ENCODE results near the gene PRSS8.
"Not testable (repeated sequence)": the region's sequence is repeated elsewhere in the genome, so short reads cannot be mapped to it uniquely, and the experiment has no call there.

Gene PRSS8

DNA sequence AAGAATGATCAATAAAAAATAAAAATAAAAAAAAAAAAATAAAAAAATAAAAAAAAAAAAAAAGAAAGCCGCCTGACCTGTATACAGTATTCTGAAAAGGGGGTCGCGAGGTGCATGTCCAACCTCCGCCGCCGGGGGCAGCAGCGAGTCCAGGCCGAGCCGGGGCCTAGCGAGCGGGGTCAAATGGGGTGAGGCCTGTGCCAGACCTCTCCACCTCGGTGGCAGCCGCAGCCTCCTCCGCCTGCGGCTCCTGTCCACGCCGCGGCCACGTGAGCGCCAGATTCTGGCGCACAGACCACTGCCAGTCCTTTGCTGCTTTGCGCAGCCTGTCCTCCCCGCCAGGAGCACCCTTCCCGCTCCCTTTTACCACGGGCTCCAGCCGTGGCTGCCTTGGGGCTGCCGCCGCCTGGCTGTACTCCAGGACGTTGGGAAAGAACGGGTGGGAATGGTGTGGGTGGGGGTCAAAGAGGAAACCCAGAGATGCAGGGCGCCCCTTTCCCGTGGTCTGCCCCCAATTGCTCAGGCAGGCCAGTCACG lies 29.8 kb downstream of the PRSS8 start:
- peak; percentile 79 for DNase-seq

DNA sequence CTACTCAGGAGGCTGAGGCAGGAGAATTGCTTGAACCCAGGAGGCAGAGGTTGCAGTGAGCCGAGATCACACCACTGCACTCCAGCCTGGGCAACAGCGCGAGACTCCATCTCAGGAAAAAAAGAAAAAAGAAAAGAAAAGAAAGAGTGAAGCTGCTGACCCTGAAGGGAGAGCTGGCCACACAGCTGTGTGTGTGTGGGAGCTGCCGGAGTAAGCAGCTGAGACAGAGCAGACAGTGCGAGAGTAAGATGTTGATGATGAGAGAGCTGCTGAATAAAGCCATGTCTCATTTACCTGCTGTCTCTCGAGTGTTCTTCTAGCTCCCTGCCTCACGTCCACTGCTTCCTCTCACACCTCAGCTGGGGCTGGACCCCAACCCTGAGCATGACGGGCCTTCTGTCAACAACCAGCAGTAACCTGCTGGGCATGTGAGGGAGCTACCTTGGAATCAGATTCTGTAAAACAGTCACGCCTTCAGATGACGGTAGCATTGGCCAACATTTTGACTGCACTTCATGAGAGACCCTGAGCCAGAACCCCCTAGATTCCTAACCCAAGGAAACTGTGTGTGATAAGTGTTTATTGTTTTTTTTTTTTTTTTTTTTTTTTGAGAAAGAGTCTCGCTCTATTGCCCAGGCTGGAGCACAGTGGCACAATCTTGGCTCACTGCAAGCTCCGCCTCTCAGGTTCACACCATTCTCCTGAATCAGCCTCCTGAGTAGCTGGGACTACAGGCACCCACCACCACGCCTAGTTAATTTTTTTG lies 34.5 kb downstream of the PRSS8 start:
- not testable (repeated sequence) for DNase-seq

DNA sequence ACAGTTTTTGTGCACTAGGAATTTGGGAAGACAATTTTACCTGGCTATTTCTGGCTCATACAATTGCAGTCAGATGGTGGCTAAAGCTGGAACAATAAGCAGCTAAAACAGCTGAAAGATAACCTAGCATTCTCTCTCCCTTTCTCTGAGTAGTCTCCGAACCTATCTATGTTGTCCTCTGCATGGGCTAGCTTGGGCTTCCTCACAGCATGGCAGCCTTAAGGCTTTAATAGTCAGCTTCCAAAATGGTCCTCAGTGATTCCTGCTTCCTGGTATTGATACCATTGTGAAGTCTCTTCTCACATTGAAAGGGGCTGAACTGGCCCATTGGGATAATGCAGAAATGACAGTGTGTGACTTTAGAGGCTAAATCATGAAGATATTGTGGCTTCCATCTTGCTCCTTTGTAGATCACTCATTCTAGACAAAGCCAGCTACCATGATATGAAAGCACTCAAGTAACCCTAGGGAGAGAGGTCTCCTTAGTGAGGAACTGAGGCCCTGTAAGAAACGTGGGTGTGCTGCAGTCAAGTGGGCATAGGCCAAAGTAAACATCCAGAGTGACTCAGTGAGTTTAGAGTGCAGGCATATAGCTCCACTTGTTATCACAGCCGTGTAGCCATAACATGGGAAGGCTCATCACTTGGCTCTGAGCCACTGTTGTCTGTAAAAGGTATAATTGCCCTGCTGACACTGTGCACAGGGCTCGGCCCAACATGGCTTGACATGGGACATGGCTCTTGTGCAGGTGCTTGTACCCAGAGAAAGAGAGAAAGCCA lies 35.5 kb downstream of the PRSS8 start:
- DNase-seq, result no peak

DNA sequence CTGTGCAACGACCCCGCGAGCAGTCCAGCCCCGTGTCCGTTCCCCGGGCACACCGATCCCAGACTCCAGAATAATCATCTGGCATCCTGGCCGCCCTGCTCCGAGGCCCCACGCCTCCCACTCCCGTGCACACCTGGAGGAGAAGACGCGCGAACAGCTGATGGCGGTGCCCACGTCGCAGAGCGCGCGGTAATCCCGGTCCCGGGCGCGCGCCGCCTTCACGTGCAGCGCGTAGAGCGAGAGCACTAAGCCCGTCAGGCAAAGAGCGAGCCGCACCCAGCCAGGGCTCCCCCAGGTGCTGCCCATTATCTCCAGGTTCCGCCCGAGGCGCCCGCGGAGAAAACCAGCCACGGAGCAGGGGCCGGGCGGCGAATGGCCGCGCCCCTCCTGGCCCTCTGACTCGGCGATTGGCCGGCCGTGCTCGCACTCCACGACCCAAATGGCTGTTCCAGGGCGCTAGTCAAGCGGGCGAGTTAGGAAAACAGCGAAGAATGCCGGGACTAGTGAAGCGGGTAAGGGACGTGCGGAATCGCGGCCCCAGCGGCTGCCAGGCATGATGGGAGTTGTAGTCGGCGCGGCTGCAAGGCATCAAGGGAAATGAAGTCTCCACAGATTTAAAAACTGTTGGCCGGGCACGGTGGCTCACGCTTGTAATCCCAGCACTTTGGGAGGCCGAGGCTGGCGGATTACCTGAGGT lies 41.0 kb downstream of the PRSS8 start, which contains the start of gene VKORC1:
TSS of gene VKORC1 (minus strand) at position 374 of the 697 bp plus-strand sequence. CDS start at position 306, 68 bp downstream.
- DNase-seq, result peak; percentile 95

DNA sequence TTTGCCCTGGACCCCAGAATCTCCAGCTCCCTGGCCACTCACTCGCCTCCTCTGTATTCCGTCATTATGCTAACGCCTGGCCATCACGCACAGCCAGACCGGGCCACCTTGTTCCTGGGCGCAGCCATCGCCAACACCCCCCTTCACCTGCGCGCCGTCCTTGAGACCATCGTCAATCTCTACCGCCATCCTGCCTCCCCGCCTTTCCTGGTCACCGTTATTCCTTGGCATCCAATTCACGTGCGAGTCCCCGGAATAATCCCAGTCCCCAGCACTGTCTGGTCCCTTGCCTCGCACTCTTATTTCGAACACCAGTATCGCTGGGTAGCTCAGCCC lies 41.5 kb downstream of the PRSS8 start:
- peak; percentile 34 for DNase-seq

DNA sequence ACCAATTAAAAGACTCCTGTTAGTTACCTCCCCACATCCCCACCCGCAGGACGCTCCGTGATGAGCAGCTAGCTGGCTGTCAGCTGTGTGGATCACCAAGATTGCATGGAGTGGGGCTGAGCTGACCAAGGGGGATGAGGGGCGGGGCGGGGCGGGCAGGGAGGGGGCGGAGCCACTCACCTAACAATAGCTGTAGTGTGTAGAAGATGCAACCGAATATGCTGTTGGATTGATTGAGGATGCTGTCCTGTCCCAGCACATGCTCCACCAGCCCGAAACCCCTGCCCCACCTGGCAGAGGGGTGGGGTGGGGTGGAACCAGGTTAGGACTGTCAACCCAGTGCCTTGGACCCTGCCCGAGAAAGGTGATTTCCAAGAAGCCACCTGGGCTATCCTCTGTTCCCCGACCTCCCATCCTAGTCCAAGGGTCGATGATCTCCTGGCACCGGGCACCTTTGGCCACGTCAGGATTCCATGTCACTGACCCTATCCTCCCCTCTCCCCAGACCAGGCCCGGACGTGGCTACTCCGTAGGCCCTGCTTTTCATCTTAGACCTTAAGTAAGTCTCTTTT lies 42.3 kb downstream of the PRSS8 start:
- DNase-seq, result peak; percentile 57

DNA sequence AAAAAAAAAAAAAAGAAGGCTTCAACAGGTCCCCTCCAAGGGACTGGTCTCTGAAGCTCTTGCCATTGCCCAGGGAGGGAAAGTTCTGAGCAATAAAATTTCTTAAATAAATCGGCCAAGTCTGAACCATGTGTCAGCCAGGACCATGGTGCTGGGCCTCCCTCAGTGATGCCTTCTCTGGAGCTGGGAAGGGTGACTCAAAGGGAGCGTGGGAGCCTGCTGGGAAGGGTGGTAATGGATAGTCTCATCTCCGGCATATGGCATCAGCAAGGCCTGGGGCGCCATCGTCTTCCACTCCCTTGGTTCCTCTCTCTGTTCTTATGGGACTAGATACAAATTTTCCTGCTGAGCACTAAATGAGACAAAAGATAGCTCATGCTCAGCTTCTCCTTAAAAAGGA lies 43.2 kb downstream of the PRSS8 start:
- peak; percentile 18 for DNase-seq

DNA sequence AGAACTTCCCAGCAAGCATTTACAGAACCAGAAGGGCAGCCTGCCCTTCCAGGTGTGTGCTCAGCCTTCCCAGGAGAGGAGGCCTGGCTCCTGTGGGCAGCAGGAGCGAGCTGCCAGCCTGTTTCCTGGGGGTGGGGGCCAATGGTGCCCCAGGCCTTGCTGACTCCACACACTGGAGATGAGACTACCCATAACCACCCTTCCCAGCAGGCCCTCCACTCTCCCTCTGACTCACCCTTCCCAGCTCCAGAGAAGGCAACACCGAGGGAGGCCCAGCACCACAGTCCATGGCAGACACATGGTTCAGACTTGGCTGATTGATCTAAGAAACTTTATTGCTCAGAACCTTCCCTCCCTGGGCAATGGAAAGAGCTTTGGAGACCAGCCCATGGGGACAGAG lies 45.0 kb downstream of the PRSS8 start:
- DNase-seq, result no peak

DNA sequence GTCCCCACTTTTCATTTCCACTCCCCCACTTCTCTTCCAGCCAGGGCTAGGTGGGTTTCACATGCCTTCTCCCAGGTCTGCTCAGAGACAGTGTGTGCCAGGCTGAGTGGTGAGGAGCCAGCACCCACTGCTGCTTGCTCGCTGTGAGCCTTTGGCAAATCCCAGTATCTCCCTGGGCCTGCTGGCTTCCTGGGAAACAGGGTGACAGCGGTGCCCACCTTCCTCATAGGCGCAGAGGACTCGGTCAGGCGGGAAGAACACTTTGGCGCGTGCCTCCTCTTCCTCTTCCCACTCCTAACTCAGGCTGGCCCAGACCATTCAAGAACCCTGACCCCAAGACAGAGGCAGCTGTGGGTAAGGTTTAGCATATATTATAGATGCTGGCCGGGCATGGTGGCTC lies 46.3 kb downstream of the PRSS8 start:
- no peak for DNase-seq

DNA sequence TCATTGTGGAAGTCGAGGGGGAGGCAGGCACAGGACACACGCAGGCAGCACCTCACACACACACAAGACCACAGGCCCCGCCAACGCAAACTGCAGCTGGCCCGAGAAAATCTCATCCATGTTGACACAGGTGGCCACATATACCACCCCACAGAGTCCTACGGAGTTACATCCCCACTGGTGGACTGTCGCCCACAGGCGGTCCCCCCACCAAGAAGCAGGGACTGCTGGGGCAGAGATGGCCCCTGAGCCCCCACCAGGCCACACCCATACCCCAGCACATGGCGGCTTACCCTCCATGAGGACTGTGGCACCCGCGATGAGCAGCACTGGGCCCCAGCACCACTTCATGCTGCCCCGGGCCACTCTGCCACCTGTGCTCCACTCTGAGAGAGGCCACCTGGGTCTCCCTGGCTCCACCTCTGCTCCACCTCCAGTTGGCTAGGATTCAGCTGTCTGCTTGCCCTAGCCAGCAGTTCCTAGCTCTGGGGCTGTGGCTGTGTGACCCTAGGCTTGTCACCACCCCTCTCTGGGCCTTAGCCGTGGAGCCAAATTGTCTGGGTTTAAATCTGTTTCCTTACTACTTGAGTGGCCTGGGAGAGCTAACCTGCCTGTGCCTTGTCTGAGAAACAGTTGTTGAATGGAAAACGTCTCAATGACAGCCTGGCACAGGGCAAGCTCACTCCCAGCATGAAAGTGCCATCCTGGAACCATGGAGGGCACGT lies 46.9 kb downstream of the PRSS8 start, which contains the start of gene PRSS53:
TSS of gene PRSS53 (minus strand) at position 485 of the 725 bp plus-strand sequence. CDS start at position 351, 134 bp downstream.
- no peak for DNase-seq

DNA sequence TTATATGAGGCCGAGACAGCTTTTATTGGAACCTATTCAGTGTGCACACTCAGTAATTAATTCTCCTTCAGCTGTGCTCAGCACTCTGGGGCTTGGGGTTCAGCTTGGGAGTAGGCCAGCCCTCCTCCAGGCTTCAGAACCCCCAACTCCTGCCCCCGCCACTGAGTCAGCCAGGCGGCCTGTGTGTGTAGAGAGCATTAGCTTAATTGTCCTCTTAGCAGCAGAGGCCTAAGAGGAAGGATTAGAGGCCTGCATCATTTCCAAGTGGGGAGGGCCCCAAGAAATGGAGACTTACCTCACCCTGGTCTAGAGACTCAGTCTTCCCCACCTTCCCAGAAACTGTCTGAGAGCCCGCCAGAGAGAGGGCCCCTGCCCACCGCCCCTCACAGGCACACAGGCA lies 47.6 kb downstream of the PRSS8 start:
- no peak for DNase-seq

DNA sequence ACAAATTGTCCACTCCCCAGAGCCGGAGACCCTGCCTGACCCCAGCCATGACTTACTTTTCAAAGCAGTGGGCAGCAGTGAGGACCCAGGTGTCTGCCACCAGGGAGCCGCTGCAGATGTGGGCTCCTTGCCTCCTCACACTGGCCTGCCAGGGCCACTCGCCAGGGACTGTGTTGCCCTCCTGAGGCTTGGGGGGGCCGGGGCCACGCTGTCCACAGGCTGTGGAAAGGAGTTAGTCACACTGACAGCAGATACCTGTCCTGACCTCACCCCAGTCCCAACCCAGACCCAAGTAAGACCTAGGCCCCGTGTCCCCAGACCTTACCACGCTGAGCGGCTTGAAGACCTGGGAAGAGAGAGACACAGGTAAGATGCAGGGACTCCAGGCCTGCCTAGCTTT lies 48.0 kb downstream of the PRSS8 start:
- DNase-seq, result no peak

DNA sequence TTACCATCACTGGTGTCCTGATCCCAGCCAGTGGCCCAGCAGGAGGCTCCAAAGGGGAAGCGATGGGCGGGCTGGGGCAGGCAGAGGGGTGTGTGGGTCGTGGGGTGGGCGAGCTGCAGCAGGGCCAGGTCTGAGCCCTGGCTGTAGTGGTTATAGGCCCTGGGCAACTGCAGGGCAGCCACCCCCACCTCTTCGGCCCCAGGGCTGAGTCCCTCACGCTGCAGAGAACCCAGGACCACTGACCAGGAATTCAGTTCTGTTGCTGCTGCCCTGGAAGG lies 49.0 kb downstream of the PRSS8 start:
- no peak for DNase-seq

DNA sequence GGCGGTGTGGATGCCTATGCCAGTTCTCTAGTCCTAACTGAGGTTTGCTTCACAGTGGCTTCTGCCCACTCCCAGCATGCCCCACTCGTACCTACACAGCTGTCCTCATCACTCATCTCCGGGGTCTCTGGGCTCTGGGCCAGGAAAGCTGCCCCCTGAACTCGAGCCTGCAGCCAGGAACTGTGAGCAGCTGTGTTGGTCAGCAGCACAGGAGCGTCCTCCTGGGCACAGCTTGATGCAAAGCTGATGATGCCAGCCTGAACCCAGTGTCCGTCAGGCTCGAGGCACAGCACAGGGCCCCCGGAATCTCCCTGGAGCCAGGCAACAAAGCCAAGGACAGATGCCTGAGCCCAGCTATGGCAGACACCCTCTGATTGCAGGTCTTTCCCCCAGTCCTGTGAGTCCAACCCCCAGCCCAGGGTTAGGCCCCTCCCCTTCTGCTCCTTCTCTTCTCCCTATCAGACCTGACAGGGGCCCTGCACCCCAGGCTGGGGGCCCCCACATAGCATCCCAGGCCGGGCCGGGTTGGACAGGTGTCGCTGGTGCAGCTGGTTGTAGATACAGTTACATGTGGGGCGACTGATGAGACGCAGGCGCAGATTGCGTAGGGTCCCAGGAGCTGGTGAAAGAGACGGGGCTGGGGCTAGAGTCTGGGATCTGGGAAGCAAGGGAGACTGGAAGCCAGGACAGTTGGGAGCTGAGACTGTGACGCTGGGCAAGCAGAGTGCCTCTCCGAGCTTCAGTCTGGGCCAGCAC lies 49.5 kb downstream of the PRSS8 start:
- peak; percentile 84 for DNase-seq

DNA sequence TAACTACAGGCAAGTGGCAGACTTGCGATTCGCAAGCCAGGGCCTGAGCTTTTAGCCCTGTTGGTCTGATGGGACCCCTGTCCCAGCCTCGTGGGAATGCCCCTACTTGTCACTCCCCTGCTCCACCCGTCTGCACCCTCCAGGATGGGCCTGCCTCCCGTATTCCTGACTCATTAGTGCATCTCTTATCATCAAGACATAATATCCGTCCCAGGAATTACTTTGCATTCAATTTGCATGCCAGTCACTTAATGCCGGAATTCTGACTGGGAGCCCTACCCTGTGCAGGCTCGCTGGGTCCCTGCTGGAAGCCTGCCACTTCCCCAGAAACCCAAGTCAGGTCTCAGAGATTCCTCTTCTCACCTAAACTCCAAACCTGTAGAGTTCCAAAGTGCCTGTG lies 50.1 kb downstream of the PRSS8 start:
- no peak for DNase-seq

DNA sequence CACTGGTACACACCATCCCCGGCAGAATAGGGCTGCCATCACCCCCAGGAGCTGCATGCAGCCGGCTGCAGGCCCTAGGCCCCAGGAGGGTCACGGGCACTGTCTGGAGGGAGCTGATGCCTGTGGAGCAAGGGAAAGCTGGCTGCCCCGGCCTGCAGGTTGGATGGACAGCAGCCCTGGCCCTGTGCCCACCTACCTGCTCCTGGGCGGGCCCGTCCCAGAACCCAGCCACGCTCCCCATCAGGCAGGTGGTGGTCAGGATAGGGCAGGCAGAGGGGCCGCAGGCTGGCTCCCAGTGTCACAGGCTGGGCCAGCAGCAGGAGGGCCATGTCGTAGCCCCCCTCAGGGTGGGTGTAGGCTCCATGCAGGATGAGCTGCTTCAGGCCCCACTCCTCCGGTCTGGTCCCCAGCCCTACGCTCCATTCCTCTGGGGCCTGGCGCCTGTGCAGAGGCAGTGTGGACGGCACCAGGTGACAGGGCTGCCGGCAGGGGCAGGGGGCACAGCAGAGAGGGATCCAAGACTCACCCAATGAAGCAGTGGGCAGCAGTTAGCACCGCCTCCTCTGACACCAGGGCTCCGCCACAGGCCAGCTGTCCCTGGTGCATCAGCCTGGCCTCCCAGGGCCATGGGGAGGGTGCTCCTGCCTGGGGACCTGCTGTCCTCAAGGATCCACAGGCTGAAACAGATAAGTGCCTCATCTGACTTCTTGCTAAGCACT lies 50.8 kb downstream of the PRSS8 start:
- DNase-seq, result peak; percentile 47

DNA sequence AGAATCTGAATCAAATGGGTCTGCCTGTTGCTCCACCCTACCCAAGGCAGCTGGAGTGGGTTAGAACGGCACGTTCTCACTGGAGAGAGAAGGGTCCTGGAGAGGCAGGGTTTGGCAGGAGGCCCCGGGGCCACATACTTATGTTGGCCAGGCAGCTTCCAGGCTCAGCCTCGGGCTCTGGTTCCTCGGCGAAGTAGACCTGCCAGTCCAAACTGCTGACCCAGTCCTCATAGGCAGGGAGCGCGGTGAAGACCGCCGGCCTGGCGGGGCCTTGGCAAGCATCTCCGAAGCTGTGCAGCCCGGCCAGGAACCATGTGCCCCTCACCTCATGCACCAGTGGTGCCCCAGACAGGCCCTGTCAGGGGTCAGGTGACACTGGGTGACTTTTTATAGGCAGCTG lies 51.5 kb downstream of the PRSS8 start:
- no peak for DNase-seq

DNA sequence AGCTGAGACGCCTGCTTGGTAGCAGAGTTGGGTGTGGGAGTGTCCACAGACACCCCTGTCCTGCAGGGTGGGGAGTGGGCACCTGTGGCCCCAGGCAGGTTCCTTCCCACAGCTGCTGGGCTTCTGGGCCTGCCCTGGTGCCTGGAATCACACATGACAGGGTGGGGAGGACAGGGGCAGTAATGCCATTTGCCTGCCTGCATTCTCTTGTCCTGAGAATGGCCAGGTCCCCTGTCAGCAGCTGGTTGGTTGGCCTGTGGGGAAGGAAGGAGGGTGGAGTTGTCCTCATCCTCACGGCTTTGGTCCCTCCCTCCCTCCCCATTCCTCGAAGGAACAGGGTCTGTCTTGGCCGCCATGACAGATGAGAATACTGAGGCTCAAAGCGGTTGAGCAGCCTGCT lies 52.0 kb downstream of the PRSS8 start:
- no peak for DNase-seq

DNA sequence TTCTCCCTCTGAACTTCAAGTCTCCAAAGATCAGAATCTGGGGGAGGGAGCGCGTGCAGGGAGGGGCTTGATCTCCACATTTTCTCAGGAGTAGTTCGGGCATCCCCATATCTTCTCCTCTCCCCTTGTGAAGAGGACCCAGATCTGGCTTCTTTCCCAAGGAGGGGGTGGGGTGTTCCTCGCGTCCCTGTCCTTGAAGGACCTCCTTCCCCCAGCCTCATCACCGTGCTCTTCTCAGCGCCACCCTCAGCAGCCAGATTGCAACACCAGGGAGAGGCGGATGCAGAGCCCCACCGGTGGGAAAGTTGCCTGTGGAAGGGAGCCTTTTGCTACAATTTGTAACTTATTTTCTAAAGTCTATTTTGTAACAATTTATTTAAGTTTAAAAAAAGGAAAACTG lies 52.4 kb downstream of the PRSS8 start:
- DNase-seq, result no peak

DNA sequence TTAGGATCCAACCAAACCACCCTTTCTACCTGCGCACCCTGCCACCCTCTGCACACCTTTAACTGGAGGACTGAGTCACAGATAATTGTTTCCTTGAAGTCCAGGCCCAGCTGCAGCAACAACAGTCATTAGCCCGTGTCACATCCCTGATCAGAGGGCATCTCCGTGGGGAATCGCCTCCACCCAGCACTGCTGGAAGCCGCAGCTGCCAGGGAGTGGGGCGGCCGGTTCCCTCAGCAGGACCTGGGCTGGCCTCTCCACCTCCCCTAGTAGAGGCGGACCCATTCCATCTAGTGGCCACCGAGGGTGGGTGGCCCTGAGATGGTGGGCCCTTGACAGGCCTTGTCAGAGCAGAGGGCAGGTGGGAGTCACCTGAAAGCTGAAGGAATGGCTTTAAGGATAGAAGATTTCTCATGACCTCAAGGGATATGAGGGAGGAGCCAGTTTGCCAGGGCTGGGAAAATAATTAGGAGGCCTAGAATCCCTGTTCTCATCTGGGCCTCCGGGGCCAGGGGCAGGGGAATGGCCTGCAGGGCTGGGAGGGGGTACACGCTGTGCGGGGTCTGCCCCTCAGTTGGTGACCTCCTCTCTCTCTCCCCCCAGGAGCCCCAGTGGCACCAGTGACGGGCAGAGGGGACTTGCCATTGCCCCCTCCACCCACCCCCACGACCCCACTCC lies 53.0 kb downstream of the PRSS8 start:
- no peak for DNase-seq
